HepG2 (cell line): ENCODE measurements around the gene NT5C. TPM values are rescaled to one million over a fixed set of nuclear protein-coding genes. Genes with fewer than 3 reads are reported as not detected.
A peak's percentile ranks its signal among the peaks of the same experiment; 100 is the strongest.

ENCODE experiments used
- ATAC-seq: fragments of 200-7000 bp; cut with Tn5 transposase; 3 replicates; pipeline ENCODE4 v1.9.1; 2020; ENCODE audit warnings: mild to moderate bottlenecking, moderate library complexity
- BruUV-seq: library from RNA; stranded (reverse); fragments of 400-500 nt; replicated peaks from 2 replicates; lab custom pipeline; 2021; lab: Mats Ljungman, UMichigan
- CTCF ChIA-PET: fragments of 300-600 bp; formaldehyde crosslinking; extraction: SDS; loops from one replicate; lab custom pipeline; 2021; ENCODE audit warnings: low total read pairs, inconsistent platforms, low intra/inter-chr PET ratio; lab: Yijun Ruan, JAX
- POLR2A ChIA-PET: fragments of 350-600 bp; sonication (Branson Sonifier 250); formaldehyde crosslinking; loops from one replicate; lab custom pipeline; 2020; ENCODE audit warnings: antibody characterized with exemption, inconsistent platforms; lab: Yijun Ruan, JAX
- DNase-seq: peaks from one replicate; pipeline ENCODE4 v3.0.0-alpha.2; 2015; ENCODE audit warnings: low spot score
- FAIRE-seq: peaks from 3 replicates; lab custom pipeline; 2011; peaks lifted over from hg19 to GRCh38; lab: Jason Lieb, UNC
- H2AFZ ChIP-seq: one replicate; pipeline ENCODE4 v1.6.1; 2011; ENCODE audit warnings: low read length, inconsistent platforms
- H3K27ac ChIP-seq: fragments of 300-600 bp; 3 replicates; pipeline ENCODE4 v1.8.0; 2011; ENCODE audit warnings: mixed run types, mild to moderate bottlenecking, mixed read lengths, low read length, inconsistent platforms; ENCODE audit not compliant: insufficient read depth; ENCODE audit errors: extremely low read length
- H3K27me3 ChIP-seq, 2 experiments: fragments of 200-600 bp in 1 of 2; 2 replicates in 1 of 2; 3 replicates in 1 of 2; pipeline versions ENCODE4 v1.6.0 to v1.8.0; 2011; ENCODE audit warnings: low read length in 2 of 2, mild to moderate bottlenecking in 2 of 2, moderate library complexity in 2 of 2, inconsistent platforms in 1 of 2; ENCODE audit not compliant: insufficient read depth in 2 of 2, control insufficient read depth in 1 of 2
- H3K36me3 ChIP-seq, 2 experiments: fragments of 200-600 bp in 1 of 2; replicated peaks in 1 of 2; 2 replicates in 1 of 2; 3 replicates in 1 of 2; pipeline versions ENCODE4 v1.5.1 to v1.8.0; 2011; ENCODE audit warnings: low read length in 2 of 2, inconsistent platforms in 1 of 2; ENCODE audit not compliant: insufficient read depth in 2 of 2, control insufficient read depth in 1 of 2
- H3K4me1 ChIP-seq: 2 replicates; pipeline ENCODE4 v1.5.1; 2012; ENCODE audit warnings: low read length, inconsistent platforms; ENCODE audit not compliant: insufficient read depth
- H3K4me2 ChIP-seq: 2 replicates; pipeline ENCODE4 v1.6.0; 2011; ENCODE audit warnings: low read depth, low read length, inconsistent platforms
- H3K4me3 ChIP-seq, 3 experiments: fragments of 200-600 bp in 1 of 3; sonication (generic), shearing (Covaris generic) in 1 of 3; replicated peaks in 1 of 3; 2 replicates each; pipeline ENCODE4 v1.5.1; 2011 to 2016; ENCODE audit warnings: low read length in 3 of 3, inconsistent platforms in 2 of 3, low read depth in 2 of 3, mild to moderate bottlenecking in 2 of 3, control low read depth in 1 of 3, mixed read lengths in 1 of 3; ENCODE audit not compliant: insufficient read depth in 1 of 3
- H3K79me2 ChIP-seq: one replicate; pipeline ENCODE4 v1.6.1; 2011; ENCODE audit warnings: low read length, inconsistent platforms; ENCODE audit not compliant: insufficient read depth
- H3K9ac ChIP-seq: 2 replicates; pipeline ENCODE4 v1.6.0; 2011; ENCODE audit warnings: mild to moderate bottlenecking, low read depth, low read length, inconsistent platforms; ENCODE audit not compliant: insufficient read depth
- H3K9me3 ChIP-seq: 2 replicates; pipeline ENCODE4 v1.5.1; 2012; ENCODE audit warnings: mild to moderate bottlenecking, low read length
- H4K20me1 ChIP-seq: 2 replicates; pipeline ENCODE4 v1.6.0; 2011; ENCODE audit warnings: inconsistent platforms, mild to moderate bottlenecking, low read length, moderate library complexity; ENCODE audit not compliant: insufficient read depth
- CBX5 ChIP-seq: sonication (generic); formaldehyde crosslinking; IDR thresholded peaks from 2 replicates; pipeline ENCODE4 v1.4.0; 2020; ENCODE audit warnings: missing genetic modification reagents, borderline replicate concordance
- E2F2 ChIP-seq: sonication (generic); formaldehyde crosslinking; IDR thresholded peaks from 2 replicates; pipeline ENCODE4 v1.4.0; 2020; ENCODE audit warnings: missing genetic modification reagents, borderline replicate concordance
- FOXP1 ChIP-seq, 2 experiments: fragments of 450-650 bp in 1 of 2; IDR thresholded peaks; 2 replicates each; pipeline ENCODE4 v1.6.1; 2017 to 2018; ENCODE audit warnings: antibody characterized with exemption in 1 of 2
- HOXA9 ChIP-seq: sonication (generic); formaldehyde crosslinking; IDR thresholded peaks from 2 replicates; pipeline ENCODE4 v1.8.1; 2022; ENCODE audit warnings: missing genetic modification reagents, mild to moderate bottlenecking, moderate library complexity, borderline replicate concordance
- MAX ChIP-seq: IDR thresholded peaks from 2 replicates; pipeline ENCODE4 v1.6.1; 2012; ENCODE audit warnings: inconsistent platforms
- MTF1 ChIP-seq: sonication (generic); formaldehyde crosslinking; IDR thresholded peaks from 2 replicates; pipeline ENCODE4 v1.5.0; 2020; ENCODE audit warnings: missing genetic modification reagents
- NCOA1 ChIP-seq: sonication (generic); formaldehyde crosslinking; IDR thresholded peaks from 2 replicates; pipeline ENCODE4 v1.9.0; 2021; ENCODE audit warnings: missing genetic modification reagents
- NR2C2 ChIP-seq: sonication (generic); formaldehyde crosslinking; IDR thresholded peaks from 2 replicates; pipeline ENCODE4 v1.4.0; 2020; ENCODE audit warnings: missing genetic modification reagents, mild to moderate bottlenecking, moderate library complexity, borderline replicate concordance
- PHF21A ChIP-seq: sonication (generic); formaldehyde crosslinking; IDR thresholded peaks from 2 replicates; pipeline ENCODE4 v1.5.0; 2020; ENCODE audit warnings: mild to moderate bottlenecking, missing genetic modification reagents
- SP2 ChIP-seq: sonication (generic); formaldehyde crosslinking; IDR thresholded peaks from 2 replicates; pipeline ENCODE4 v1.5.1; 2020; ENCODE audit warnings: mild to moderate bottlenecking, missing genetic modification reagents
- XRCC5 ChIP-seq: fragments of 200-400 bp; formaldehyde crosslinking; optimal IDR thresholded peaks from 2 replicates; pipeline ENCODE3; 2017; ENCODE audit warnings: mild to moderate bottlenecking, low read length
- ZBTB37 ChIP-seq: sonication (generic); formaldehyde crosslinking; IDR thresholded peaks from 2 replicates; pipeline ENCODE4 v1.4.0; 2020; ENCODE audit warnings: mild to moderate bottlenecking, missing genetic modification reagents
- ZBTB4 ChIP-seq: sonication (generic); formaldehyde crosslinking; IDR thresholded peaks from 2 replicates; pipeline ENCODE4 v1.4.0; 2020; ENCODE audit warnings: missing genetic modification reagents, mild to moderate bottlenecking, borderline replicate concordance
- ZNF10 ChIP-seq: sonication (generic); formaldehyde crosslinking; IDR thresholded peaks from 2 replicates; pipeline ENCODE4 v1.4.0; 2020; ENCODE audit warnings: mild to moderate bottlenecking, low read depth, missing genetic modification reagents, borderline replicate concordance
- ZNF343 ChIP-seq: sonication (generic); formaldehyde crosslinking; IDR thresholded peaks from 2 replicates; pipeline ENCODE4 v1.4.0; 2020; ENCODE audit warnings: mild to moderate bottlenecking, missing genetic modification reagents
- ZNF674 ChIP-seq: sonication (generic); formaldehyde crosslinking; IDR thresholded peaks from 2 replicates; pipeline ENCODE4 v1.5.0; 2020; ENCODE audit warnings: low read depth, mild to moderate bottlenecking, missing genetic modification reagents
- ZNF781 ChIP-seq: sonication (generic); formaldehyde crosslinking; IDR thresholded peaks from 2 replicates; pipeline ENCODE4 v1.5.1; 2020; ENCODE audit warnings: borderline replicate concordance, mild to moderate bottlenecking, missing genetic modification reagents; ENCODE audit errors: not compliant biosample characterization
- WGBS: methylation state at CpG from one replicate; pipeline ENCODE4 v1.1.6; 2017; ENCODE audit warnings: low lambda C conversion rate; 5-methylcytosine and 5-hydroxymethylcytosine counted together
- in situ Hi-C: cut with HindIII; loops from 2 replicates; pipeline ENCODE4 v1.10.0; 2017; ENCODE audit warnings: low pct_unique_long_range_greater_than_20kb; ENCODE audit not compliant: extremely low pct_ligation_motif_present
- intact Hi-C: fragments of 100-400 bp; cut with micrococcal nuclease; formaldehyde crosslinking; loops from one replicate; pipeline ENCODE4 v1.10.0; 2022; ENCODE audit not compliant: unreplicated experiment
- polyA plus RNA-seq, 8 experiments: library from polyadenylated mRNA; depleted of rRNA in 3 of 8; stranded (reverse) in 7 of 8; unstranded in 1 of 8; fragments of >200 nt; fragmentation: Illumina TruSeq in 4 of 8; extraction: Trizol in 4 of 8; gene quantifications; 2 replicates each; pipeline versions ENCODE4 v1.2.1 to v1.2.3, GENCODE V29; 2011 to 2016; ENCODE audit warnings: low read depth in 4 of 8, missing spikeins in 1 of 8, mixed read lengths in 1 of 8; ENCODE audit not compliant: insufficient read depth in 1 of 8
- total RNA-seq, 5 experiments: library from RNA; depleted of rRNA; stranded (reverse); fragments of >200 nt; fragmentation: Illumina TruSeq; extraction: Trizol; gene quantifications; 2 replicates each; pipeline ENCODE4 v1.2.3, GENCODE V29; 2016; ENCODE audit warnings: low read depth in 1 of 5

The NT5C gene
- total and polyA plus RNA-seq, 2 of the 13 experiments (the other 11 are each of a cell fraction or from before 2014, with no cell fraction given): 42.8 to 48.6 TPM

- Histone ChIP-seq H3K4me1 (peaks cover 97% of the 10 kb centered on the region), H3K4me3 (peak overlapping the region in 2 of 3 experiments; percentile 68 to 76; a peak in 3 of 6 replicates), H2AFZ (no peak overlapping the region), H3K9ac (peak overlapping the region; percentile 66), H3K4me2 (peak overlapping the region; percentile 90), H4K20me1 (no peaks in the 10 kb centered on the region; the same call in 1 of the 2 replicates), H3K36me3 (no peaks in the 10 kb centered on the region), H3K79me2 (no peaks in the 10 kb centered on the region), H3K27me3 (peaks cover 0 to 14% of the 10 kb centered on the region in 2 experiments; a peak in 2 of 5 replicates), H3K9me3 (no peaks in the 10 kb centered on the region), H3K27ac (peak overlapping the region; percentile 8)
- BruUV-seq: no TSS peak
- intact Hi-C loops (loop anchor here (2.0 to 5.0 kb wide), 2 partner anchors 39 to 52 kb away; partner anchors contain the start of genes ATP5PD and KCTD2), in situ Hi-C loops (no loop called here)
- FAIRE-seq (peak; percentile 91), DNase-seq (peak; percentile 87), ATAC-seq (peak; percentile 20)
- ChIA-PET POLR2A (interaction anchor here (1.4 to 3.8 kb wide), 8 partner anchors 8 to 51 kb away, joined by 3 to 20 read pairs (median 14); partner anchors contain the start of gene ARMC7), CTCF (interaction anchor here (2.2 kb wide), 1 partner anchor 20 kb away, joined by 7 read pairs; no protein-coding TSS in a partner anchor)
- 3% methylated on average over 15 of the region's 15 CpGs for WGBS
- peak; percentile 77; the same call in 1 of the 2 replicates for TF ChIP-seq ZBTB37 (CRISPR knock-in tag)
- no peak for TF ChIP-seq NCOA1 (CRISPR knock-in tag)
- no peak for TF ChIP-seq ZNF10 (CRISPR knock-in tag)
- TF ChIP-seq ZNF343 (CRISPR knock-in tag): peak; percentile 68; the same call in 1 of the 2 replicates
- TF ChIP-seq E2F2: no peak
- peak; percentile 39 for TF ChIP-seq XRCC5
- TF ChIP-seq MAX: peak; percentile 51
- no peak for TF ChIP-seq HOXA9
- TF ChIP-seq FOXP1 (IDR thresholded peaks at IDR 0.05): no peak
- TF ChIP-seq FOXP1 (CRISPR knock-in tag; IDR thresholded peaks at IDR 0.05): peak; percentile 23; the same call in 1 of the 2 replicates
- TF ChIP-seq ZNF781: peak; percentile 63
- TF ChIP-seq ZBTB4 (CRISPR knock-in tag): peak; percentile 15; the same call in 1 of the 2 replicates
- peak; percentile 73 for TF ChIP-seq NR2C2 (CRISPR knock-in tag)
- TF ChIP-seq SP2 (CRISPR knock-in tag): 0 out of 2 replicates have a peak, but pooled peaks have one; percentile 21
- 0 out of 2 replicates have a peak, but pooled peaks have one; percentile 29 for TF ChIP-seq ZNF674 (CRISPR knock-in tag)
- TF ChIP-seq PHF21A: peak; percentile 78
- TF ChIP-seq MTF1 (CRISPR knock-in tag): no peak
- 0 out of 2 replicates have a peak, but pooled peaks have one; percentile 53 for TF ChIP-seq CBX5
These were observed 44.9 kb downstream of the NT5C start for GRCh38 chr17:75086496-75087181.
